Glutamatergic neuron (in vitro differentiated cells): ENCODE data around the gene SMC1B. TPM values are rescaled to one million over a fixed set of nuclear protein-coding genes. Genes with fewer than 3 reads are reported as not detected.
"Not testable (repeated sequence)": the region's sequence is repeated elsewhere in the genome, so short reads cannot be mapped to it uniquely, and the experiment has no call there.

Experiments
- DNase-seq: peaks from one replicate; pipeline ENCODE4 v3.0.0; 2022
- H3K27ac Mint-ChIP-seq: one replicate; pipeline ENCODE4 v1.8.0; 2020; ENCODE audit warnings: mild to moderate bottlenecking, mixed read lengths, inconsistent platforms; ENCODE audit not compliant: unreplicated experiment
- H3K27me3 Mint-ChIP-seq: one replicate; pipeline ENCODE4 v1.8.0; 2020; ENCODE audit warnings: mild to moderate bottlenecking, moderate library complexity, mixed read lengths, inconsistent platforms; ENCODE audit not compliant: unreplicated experiment
- H3K36me3 Mint-ChIP-seq: one replicate; pipeline ENCODE4 v1.8.0; 2020; ENCODE audit warnings: mild to moderate bottlenecking, mixed read lengths, inconsistent platforms; ENCODE audit not compliant: unreplicated experiment
- H3K4me1 Mint-ChIP-seq: one replicate; pipeline ENCODE4 v1.8.0; 2020; ENCODE audit warnings: mild to moderate bottlenecking, low read depth, mixed read lengths, inconsistent platforms; ENCODE audit not compliant: unreplicated experiment
- H3K4me3 Mint-ChIP-seq: one replicate; pipeline ENCODE4 v1.8.0; 2020; ENCODE audit warnings: mild to moderate bottlenecking, mixed read lengths, inconsistent platforms; ENCODE audit not compliant: unreplicated experiment
- H3K9me3 Mint-ChIP-seq: one replicate; pipeline ENCODE4 v1.8.0; 2020; ENCODE audit warnings: mild to moderate bottlenecking, moderate library complexity, mixed read lengths, inconsistent platforms; ENCODE audit not compliant: unreplicated experiment
- total RNA-seq: library from RNA; stranded (reverse); fragmentation: NEBNext Ultra II Directional; extraction: Animal tissue kit (Norgen Biotek cat#: 25700); gene quantifications from one replicate; pipeline ENCODE4 v1.2.1, GENCODE V29; 2021; ENCODE audit not compliant: unreplicated experiment
- TF ChIP-seq, protein P1 (sequence below): fragments of 200-600 bp; sonication (generic); IDR thresholded peaks from one replicate; pipeline ENCODE4 v1.5.0; 2021; ENCODE audit not compliant: partially characterized antibody, unreplicated experiment

Gene SMC1B
- total RNA-seq, 1 donor from 2014 or later = not detected

DNA sequence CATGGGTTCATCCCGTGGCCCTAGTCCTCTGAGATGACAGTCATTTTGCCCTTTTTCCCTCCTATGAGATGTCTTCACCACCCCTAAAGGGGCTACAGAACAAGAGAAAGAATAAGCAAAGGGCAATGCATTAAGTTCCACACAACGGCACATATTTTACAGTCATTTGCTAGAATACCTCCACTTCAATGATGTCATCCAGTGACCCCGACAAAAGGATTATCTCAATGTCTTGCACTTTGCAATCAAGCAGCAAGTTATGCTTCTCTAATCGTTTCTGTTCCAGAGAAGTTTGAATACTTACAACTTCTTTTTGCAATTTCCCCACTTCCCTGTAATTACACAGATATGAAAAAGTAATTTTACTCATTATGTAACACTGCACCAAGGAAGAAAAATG lies 53.8 kb downstream of the SMC1B start:
- Mint-ChIP-seq H3K27me3 (peaks cover 4% of the 10 kb centered on the region), H3K4me1 (no peaks in the 10 kb centered on the region), H3K36me3 (no peaks in the 10 kb centered on the region), H3K4me3 (no peak overlapping the region), H3K27ac (no peak overlapping the region), H3K9me3 (peaks cover 2% of the 10 kb centered on the region)
- TF ChIP-seq, protein P1, sequence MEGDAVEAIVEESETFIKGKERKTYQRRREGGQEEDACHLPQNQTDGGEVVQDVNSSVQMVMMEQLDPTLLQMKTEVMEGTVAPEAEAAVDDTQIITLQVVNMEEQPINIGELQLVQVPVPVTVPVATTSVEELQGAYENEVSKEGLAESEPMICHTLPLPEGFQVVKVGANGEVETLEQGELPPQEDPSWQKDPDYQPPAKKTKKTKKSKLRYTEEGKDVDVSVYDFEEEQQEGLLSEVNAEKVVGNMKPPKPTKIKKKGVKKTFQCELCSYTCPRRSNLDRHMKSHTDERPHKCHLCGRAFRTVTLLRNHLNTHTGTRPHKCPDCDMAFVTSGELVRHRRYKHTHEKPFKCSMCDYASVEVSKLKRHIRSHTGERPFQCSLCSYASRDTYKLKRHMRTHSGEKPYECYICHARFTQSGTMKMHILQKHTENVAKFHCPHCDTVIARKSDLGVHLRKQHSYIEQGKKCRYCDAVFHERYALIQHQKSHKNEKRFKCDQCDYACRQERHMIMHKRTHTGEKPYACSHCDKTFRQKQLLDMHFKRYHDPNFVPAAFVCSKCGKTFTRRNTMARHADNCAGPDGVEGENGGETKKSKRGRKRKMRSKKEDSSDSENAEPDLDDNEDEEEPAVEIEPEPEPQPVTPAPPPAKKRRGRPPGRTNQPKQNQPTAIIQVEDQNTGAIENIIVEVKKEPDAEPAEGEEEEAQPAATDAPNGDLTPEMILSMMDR = no peak
- DNase-seq = no peak

DNA sequence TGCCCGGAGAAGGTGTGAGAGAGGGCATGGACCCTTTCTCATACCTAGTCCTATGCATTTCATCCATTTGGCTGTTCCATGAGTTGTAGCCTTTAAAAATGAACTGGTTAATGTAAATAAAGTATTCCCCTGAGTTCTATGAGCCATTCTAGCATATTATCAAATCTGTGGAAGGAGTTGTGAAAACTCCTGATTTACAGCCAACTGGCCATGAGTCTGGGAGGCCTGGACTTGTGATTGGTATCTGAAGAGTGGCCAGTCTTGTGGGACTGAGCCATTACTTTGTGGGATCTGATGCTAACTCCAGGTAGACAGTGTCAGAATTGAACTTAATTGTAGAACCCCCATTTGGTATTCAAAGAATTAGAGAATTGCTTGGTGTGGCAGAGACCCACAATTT lies 55.3 kb downstream of the SMC1B start:
- peaks cover 2% of the 10 kb centered on the region for H3K9me3 Mint-ChIP-seq
- H3K36me3 Mint-ChIP-seq = no peaks in the 10 kb centered on the region
- TF ChIP-seq, protein P1 = no peak
- no peak for DNase-seq
- H3K27ac Mint-ChIP-seq = no peak overlapping the region
- peaks cover 4% of the 10 kb centered on the region for H3K27me3 Mint-ChIP-seq
- H3K4me1 Mint-ChIP-seq = no peaks in the 10 kb centered on the region
- no peak overlapping the region for H3K4me3 Mint-ChIP-seq

DNA sequence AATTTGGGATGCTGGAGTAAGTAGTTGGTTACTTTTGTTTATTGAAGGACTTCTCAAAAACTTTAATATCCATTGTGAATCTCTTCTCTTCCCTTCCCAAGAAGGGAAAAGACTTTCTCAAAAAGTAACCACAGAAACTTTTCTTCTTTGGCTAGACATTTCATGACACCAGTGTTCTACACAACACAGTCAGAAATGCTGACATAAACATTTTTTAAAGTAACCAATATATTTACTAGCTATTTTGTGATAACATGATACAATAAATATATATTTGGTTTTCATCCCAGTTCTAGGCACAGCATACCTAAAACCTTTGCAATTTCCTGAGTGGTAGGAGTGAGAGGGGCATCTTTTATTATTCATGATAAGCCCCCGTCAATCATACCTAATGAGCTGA lies 55.9 kb downstream of the SMC1B start:
- Mint-ChIP-seq H3K4me1 (no peaks in the 10 kb centered on the region), H3K27ac (no peak overlapping the region), H3K4me3 (no peak overlapping the region), H3K36me3 (no peaks in the 10 kb centered on the region), H3K27me3 (peaks cover 4% of the 10 kb centered on the region), H3K9me3 (peaks cover 2% of the 10 kb centered on the region)
- DNase-seq = no peak
- TF ChIP-seq, protein P1 = no peak

DNA sequence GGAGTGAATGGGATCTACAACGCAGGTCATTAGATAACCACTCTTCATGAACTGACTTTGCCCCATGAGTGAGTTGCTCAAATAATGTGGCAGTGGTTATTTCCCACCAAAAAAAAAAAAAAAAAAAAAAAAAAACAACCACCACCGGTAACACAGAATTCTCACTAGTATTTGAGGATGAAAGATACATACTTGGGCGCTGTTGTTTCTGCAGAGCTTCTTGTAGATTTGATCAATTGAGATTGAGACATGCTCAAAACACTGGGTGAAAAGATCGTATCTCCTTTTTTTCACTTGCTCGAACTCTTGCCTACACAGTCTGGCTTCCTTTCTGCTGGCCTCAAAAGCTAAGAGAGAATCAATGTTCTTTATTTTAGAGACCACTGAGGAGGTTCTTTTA lies 59.6 kb downstream of the SMC1B start:
- Mint-ChIP-seq H3K27ac (no peak overlapping the region), H3K9me3 (no peaks in the 10 kb centered on the region), H3K4me1 (no peaks in the 10 kb centered on the region), H3K27me3 (no peaks in the 10 kb centered on the region), H3K4me3 (no peak overlapping the region), H3K36me3 (no peaks in the 10 kb centered on the region)
- TF ChIP-seq, protein P1 = no peak
- no peak for DNase-seq

DNA sequence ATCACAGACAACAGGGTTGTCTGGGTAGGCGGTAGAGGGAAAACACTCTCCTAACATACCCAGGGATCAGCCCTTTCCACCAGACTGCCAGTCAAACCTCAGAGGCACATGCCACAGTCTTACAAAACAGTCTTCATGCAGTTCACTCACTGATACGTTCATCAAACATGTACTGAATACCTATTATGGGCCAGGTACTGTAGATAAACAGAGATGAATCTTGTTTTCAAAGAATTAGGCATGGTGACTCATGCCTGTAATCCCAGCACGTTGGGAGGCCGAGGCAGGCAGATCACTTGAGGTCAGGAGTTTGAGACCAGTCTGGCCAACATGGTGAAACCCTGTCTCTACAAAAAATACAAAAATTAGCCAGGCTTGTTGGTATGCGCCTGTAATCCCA lies 60.6 kb downstream of the SMC1B start:
- not testable (repeated sequence) for H3K4me1 Mint-ChIP-seq

DNA sequence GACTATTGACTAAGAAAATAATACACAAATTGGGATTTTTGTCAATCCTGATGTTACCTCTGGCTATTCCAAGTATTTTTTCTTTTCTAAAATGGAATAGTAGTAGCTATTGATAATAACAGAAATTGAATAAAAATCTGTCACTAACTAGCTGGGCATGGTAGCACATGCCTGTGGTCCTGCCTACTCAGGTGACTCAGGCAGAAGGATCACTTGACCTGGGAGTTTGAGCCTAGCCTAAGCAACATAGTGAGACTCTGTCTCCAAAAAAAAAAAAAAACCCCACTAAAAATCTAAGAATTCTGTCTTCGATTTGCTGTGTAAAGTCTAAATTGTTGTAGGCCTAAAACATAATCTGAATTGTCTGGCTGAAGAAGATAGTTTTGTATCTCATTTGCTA lies 61.4 kb downstream of the SMC1B start:
- Mint-ChIP-seq H3K27me3 (no peaks in the 10 kb centered on the region), H3K27ac (no peak overlapping the region), H3K4me3 (no peak overlapping the region), H3K9me3 (no peaks in the 10 kb centered on the region), H3K4me1 (no peaks in the 10 kb centered on the region), H3K36me3 (no peaks in the 10 kb centered on the region)
- no peak for DNase-seq
- TF ChIP-seq, protein P1 = no peak

More for the DNA sequence above, 60.6 kb downstream of the SMC1B start:
- DNase-seq, H3K36me3 Mint-ChIP-seq, H3K27ac Mint-ChIP-seq, H3K9me3 Mint-ChIP-seq, H3K27me3 Mint-ChIP-seq, H3K4me3 Mint-ChIP-seq: not testable (repeated sequence)
